ENCODE results near the gene TMEM45A. TPM values are rescaled to one million over a fixed set of nuclear protein-coding genes. Genes with fewer than 3 reads are reported as not detected.

Gene TMEM45A
- polyA plus RNA-seq, 1 of the 3 experiments (the other 2 are of a cell fraction), result 6.4 TPM

DNA sequence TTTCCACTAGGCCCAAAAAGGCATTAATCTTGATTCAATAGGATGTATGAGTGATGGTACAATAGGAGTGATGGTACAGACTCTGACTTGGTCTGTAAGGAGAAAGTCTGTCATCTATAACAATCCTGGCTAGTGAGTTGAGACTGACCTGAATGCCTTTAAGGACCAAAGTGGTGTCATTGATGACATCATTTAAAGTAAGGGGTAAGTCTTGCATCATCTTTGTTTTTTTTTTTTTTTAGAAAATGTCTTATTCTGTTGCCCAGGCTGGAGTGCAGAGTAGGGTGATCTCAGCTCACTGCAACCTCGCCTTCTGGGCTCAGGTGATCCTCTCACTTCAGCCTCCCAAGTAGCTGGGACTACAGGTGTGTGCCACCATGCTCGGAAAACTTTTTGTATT lies 5.6 kb upstream of the TMEM45A start:
- Histone ChIP-seq H3K9ac (no peak overlapping the region), H3K79me2 (ENCODE audit: insufficient read depth) (no peaks in the 10 kb centered on the region), H3K9me3 (no peaks in the 10 kb centered on the region), H3F3A (replicated peaks; ENCODE audit: insufficient read depth) (no peaks in the 10 kb centered on the region), H3K4me1 (ENCODE audit: control insufficient read depth in 1 of 2, insufficient read depth in 2 of 2, low read depth in 1 of 2, low read length in 1 of 2) (peaks cover 0 to 9% of the 10 kb centered on the region in 2 experiments; a peak in 2 of 4 replicates), H3K27me3 (ENCODE audit: insufficient read depth) (no peaks in the 10 kb centered on the region), H3K27ac (ENCODE audit: low read depth in 2 of 2, low read length in 1 of 2) (no peak overlapping the region), H2AFZ (ENCODE audit: low read depth) (no peak overlapping the region), H3K4me3 (ENCODE audit: low read depth in 2 of 2, low read length in 1 of 2) (no peak overlapping the region), H3K4me2 (no peak overlapping the region), H3K36me3 (replicated peaks in 1 of 2; ENCODE audit: control insufficient read depth in 1 of 2, insufficient read depth in 2 of 2, low read length in 1 of 2) (no peaks in the 10 kb centered on the region), H4K20me1 (ENCODE audit: insufficient read depth) (no peaks in the 10 kb centered on the region), H3K9me2 (no peaks in the 10 kb centered on the region)
- TF ChIP-seq, protein P1, sequence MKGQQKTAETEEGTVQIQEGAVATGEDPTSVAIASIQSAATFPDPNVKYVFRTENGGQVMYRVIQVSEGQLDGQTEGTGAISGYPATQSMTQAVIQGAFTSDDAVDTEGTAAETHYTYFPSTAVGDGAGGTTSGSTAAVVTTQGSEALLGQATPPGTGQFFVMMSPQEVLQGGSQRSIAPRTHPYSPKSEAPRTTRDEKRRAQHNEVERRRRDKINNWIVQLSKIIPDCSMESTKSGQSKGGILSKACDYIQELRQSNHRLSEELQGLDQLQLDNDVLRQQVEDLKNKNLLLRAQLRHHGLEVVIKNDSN (IDR thresholded peaks at IDR 0.05; ENCODE audit: borderline replicate concordance, low read depth), result no peak
- TF ChIP-seq GATA2 (CRISPR knock-in tag; IDR thresholded peaks at IDR 0.05) (no peak), SMC3 (IDR thresholded peaks at IDR 0.05; ENCODE audit: low read depth, low read length) (no peak), EZH2phosphoT487 (IDR thresholded peaks at IDR 0.05; ENCODE audit: borderline replicate concordance, low read depth) (no peak), YY1 (IDR thresholded peaks at IDR 0.05; ENCODE audit: low read depth) (no peak), TCF12 (IDR thresholded peaks at IDR 0.05) (no peak), FOSL2 (IDR thresholded peaks at IDR 0.05; ENCODE audit: borderline replicate concordance, low read depth) (no peak), NFIC (IDR thresholded peaks at IDR 0.05; ENCODE audit: borderline replicate concordance) (no peak), POLR2AphosphoS5 (IDR thresholded peaks at IDR 0.05; ENCODE audit: low read depth, low read length) (no peak), FOXJ3 (CRISPR knock-in tag; IDR thresholded peaks at IDR 0.05) (no peak), TAF1 (IDR thresholded peaks at IDR 0.05; ENCODE audit: borderline replicate concordance, low read depth, low read length) (no peak), RAD21 (IDR thresholded peaks at IDR 0.05; ENCODE audit: low read length) (no peak), MEF2A (IDR thresholded peaks at IDR 0.05; ENCODE audit: borderline replicate concordance, low read depth) (no peak)
- TF ChIP-seq, protein P2, sequence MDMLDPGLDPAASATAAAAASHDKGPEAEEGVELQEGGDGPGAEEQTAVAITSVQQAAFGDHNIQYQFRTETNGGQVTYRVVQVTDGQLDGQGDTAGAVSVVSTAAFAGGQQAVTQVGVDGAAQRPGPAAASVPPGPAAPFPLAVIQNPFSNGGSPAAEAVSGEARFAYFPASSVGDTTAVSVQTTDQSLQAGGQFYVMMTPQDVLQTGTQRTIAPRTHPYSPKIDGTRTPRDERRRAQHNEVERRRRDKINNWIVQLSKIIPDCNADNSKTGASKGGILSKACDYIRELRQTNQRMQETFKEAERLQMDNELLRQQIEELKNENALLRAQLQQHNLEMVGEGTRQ (IDR thresholded peaks at IDR 0.05; ENCODE audit: borderline replicate concordance, low read depth, low read length), result no peak
- TF ChIP-seq, protein P3, sequence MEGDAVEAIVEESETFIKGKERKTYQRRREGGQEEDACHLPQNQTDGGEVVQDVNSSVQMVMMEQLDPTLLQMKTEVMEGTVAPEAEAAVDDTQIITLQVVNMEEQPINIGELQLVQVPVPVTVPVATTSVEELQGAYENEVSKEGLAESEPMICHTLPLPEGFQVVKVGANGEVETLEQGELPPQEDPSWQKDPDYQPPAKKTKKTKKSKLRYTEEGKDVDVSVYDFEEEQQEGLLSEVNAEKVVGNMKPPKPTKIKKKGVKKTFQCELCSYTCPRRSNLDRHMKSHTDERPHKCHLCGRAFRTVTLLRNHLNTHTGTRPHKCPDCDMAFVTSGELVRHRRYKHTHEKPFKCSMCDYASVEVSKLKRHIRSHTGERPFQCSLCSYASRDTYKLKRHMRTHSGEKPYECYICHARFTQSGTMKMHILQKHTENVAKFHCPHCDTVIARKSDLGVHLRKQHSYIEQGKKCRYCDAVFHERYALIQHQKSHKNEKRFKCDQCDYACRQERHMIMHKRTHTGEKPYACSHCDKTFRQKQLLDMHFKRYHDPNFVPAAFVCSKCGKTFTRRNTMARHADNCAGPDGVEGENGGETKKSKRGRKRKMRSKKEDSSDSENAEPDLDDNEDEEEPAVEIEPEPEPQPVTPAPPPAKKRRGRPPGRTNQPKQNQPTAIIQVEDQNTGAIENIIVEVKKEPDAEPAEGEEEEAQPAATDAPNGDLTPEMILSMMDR (IDR thresholded peaks at IDR 0.05), result no peak
- TF ChIP-seq, protein P4, sequence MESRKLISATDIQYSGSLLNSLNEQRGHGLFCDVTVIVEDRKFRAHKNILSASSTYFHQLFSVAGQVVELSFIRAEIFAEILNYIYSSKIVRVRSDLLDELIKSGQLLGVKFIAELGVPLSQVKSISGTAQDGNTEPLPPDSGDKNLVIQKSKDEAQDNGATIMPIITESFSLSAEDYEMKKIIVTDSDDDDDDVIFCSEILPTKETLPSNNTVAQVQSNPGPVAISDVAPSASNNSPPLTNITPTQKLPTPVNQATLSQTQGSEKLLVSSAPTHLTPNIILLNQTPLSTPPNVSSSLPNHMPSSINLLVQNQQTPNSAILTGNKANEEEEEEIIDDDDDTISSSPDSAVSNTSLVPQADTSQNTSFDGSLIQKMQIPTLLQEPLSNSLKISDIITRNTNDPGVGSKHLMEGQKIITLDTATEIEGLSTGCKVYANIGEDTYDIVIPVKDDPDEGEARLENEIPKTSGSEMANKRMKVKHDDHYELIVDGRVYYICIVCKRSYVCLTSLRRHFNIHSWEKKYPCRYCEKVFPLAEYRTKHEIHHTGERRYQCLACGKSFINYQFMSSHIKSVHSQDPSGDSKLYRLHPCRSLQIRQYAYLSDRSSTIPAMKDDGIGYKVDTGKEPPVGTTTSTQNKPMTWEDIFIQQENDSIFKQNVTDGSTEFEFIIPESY (IDR thresholded peaks at IDR 0.05; ENCODE audit: borderline replicate concordance, low read depth), result no peak
- TF ChIP-seq, protein P5, sequence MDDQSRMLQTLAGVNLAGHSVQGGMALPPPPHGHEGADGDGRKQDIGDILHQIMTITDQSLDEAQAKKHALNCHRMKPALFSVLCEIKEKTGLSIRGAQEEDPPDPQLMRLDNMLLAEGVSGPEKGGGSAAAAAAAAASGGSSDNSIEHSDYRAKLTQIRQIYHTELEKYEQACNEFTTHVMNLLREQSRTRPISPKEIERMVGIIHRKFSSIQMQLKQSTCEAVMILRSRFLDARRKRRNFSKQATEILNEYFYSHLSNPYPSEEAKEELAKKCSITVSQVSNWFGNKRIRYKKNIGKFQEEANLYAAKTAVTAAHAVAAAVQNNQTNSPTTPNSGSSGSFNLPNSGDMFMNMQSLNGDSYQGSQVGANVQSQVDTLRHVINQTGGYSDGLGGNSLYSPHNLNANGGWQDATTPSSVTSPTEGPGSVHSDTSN (IDR thresholded peaks at IDR 0.05), result no peak
- TF ChIP-seq, protein P6, sequence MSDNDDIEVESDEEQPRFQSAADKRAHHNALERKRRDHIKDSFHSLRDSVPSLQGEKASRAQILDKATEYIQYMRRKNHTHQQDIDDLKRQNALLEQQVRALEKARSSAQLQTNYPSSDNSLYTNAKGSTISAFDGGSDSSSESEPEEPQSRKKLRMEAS (IDR thresholded peaks at IDR 0.05; ENCODE audit: low read depth), result no peak
- POLR2A ChIA-PET, result no interaction called here
- 76% methylated on average over 2 of the region's 2 CpGs for WGBS (ENCODE audit: low lambda C conversion rate)
- CTCF ChIA-PET, result interaction anchor here (0.7 to 1.6 kb wide), 4 partner anchors 24 to 105 kb away, joined by 3 read pairs; no protein-coding TSS in a partner anchor
- DNase-seq, result no peak
